MV-4-11 (cell line): ENCODE data around the gene CBLC.

Source experiments
- DNase-seq: peaks from one replicate; lab custom pipeline; 2025; lab: John Stamatoyannopoulos, UW

The CBLC gene, protein sequence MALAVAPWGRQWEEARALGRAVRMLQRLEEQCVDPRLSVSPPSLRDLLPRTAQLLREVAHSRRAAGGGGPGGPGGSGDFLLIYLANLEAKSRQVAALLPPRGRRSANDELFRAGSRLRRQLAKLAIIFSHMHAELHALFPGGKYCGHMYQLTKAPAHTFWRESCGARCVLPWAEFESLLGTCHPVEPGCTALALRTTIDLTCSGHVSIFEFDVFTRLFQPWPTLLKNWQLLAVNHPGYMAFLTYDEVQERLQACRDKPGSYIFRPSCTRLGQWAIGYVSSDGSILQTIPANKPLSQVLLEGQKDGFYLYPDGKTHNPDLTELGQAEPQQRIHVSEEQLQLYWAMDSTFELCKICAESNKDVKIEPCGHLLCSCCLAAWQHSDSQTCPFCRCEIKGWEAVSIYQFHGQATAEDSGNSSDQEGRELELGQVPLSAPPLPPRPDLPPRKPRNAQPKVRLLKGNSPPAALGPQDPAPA

DNA sequence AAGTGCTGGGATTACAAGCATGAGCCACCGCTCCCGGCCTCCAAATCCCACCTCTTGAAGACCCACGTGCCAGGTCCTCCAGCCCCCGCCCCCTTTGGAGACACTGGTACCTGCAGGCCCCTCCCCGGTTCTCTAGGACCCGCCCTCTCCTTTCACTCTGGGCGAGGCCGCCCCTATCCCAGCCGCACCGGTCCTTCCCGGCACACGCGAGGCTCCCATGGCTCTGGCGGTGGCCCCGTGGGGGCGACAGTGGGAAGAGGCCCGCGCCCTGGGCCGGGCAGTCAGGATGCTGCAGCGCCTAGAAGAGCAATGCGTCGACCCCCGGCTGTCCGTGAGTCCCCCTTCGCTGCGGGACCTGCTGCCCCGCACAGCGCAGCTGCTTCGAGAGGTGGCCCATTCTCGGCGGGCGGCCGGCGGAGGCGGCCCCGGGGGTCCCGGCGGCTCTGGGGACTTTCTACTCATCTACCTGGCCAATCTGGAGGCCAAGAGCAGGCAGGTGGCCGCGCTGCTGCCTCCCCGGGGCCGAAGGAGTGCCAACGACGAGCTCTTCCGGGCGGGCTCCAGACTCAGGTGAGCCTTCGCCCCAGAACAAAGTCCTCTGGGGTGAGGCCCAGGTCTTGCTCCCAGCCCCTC, at the start of gene CBLC:
TSS of gene CBLC (plus strand) at position 176 of the 633 bp plus-strand sequence. CDS start at position 218, 42 bp downstream.
- DNase-seq: no peak

DNA sequence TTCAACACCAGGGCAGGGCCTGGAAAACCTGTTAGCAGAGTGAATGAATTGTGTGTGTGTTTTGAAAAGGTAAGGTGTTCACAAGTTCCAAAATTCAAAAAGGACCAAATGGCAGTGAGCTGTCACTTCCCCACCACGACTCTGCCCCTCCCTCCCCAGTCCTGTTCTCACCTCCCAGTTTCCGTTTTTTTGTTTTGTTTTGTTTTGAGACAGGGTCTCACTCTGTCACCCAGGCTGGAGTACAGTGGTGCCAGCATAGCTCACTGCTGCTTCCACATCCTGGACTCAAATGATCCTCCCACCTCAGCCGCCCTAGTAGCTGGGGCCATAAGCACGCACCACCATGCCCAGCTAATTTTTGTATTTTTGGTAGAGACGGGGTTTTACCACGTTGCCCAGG, 49.5 kb upstream of the CBLC start:
- no peak for DNase-seq

DNA sequence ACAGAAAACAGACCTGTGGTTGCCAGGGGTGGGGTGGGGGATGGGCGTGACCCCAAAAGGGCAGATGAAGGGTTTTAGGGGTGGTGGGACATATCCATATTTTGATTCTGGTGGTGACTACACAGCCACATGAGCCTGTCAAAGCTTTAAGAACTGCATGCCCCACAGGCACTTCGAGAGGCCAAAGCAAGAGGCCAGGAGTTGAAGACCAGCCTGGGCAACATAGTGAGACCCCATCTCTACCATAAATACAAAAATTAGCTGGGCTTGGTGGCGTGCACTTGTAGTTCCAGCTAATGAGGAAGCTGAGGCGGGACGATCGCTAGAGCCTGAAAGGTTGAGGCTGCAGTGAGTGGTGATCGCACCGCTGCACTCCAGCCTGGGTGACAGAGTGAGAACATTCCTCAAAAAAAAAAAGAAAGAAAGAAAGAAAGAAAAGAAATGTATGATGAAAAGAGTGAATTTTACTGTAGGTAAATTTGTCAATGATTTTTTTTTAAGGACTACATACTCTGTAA, 48.1 kb upstream of the CBLC start:
- no peak for DNase-seq

DNA sequence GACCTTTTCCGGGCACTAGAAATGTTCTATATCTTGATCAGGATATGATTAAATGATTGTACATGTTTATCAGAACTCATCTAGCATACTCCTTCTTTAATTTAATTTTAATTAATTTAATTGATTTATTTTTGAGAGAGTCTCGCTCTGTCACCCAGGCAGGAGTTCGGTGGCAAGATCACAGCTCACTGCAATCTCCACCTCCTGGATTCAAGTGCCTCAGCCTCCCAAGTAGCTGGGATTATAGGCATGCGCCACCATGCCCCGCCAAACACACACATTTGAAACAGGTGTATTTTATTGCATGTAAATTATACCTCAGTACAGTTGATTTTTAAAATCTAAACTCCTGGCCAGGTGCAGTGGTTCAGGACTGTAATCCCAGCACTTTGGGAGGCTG, 46.6 kb upstream of the CBLC start:
- DNase-seq: no peak

DNA sequence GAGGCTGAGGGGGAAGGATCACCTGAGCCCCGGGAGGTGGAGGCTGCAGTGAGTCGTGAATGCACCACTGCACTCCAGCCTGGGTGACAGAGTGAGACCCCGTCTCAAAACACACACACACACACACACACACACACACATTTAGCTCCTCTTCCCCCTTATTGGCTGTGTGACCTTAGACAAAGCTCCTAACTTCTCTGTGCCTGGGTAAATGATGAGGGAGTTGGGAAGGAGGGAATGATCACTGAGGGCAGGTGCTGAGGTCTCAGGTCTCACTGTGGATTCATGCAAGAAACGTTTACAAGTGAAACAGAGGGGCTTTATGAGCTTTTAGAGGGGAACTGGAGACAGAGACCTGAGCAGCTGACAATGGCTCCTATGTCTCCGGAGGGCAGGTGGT, 46.1 kb upstream of the CBLC start:
- no peak for DNase-seq

DNA sequence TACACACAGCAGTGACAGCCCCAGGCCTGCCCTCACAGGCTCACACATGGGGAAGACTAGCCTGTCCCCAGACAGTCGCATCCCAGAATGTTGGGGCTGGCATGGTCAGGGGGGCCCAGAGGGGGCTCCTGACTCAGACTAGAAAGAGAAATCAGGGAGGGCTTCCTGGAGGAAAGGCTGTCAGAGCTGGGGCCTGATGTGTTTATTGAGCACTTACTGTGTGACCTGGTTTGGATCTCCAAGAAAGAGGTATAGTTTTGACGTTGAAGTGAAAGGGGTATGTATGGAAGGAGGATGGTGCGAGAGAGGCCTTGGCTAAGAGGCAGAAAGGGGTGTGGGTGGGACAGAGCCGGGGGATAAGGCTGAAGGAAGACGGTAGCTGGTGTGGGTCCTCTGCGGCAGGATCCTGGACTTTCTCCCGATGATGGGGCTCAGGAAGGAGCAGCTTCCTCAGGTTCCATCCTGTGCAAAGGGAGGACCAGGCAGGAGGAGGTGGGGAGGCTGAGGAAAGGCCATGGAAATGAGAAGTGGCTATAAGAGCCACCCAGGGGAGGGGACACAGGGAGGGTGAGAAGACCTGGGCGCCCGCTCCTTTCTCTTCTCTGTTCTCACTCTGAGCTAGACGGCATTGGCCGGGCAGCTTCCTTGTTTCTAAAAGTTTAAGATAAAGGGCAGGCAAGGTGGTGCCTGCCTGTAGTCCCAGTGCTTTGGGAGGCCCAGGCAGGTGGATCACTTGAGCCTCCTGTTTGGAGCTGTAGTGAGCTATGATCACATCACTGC, 45.3 kb upstream of the CBLC start:
- peak; percentile 40 for DNase-seq

DNA sequence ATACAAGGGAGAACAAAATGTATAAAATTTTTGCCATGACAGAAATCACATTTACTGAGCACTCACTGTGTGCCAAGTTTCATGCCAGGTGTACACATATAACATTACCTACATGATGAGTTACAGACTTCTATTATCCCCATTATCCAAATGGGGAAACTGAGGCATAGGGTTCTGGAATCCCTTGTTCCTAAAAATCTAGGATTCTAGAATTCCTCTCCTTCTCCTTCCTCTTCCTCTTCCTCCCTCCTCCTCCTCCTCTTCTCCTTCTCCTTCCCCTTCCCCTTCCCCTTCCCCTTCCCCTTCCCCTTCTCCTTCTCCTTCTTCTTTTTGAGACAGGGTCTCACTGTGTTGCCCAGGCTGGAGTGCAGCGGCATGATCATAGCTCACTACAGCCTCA, 43.3 kb upstream of the CBLC start:
- DNase-seq: no peak

DNA sequence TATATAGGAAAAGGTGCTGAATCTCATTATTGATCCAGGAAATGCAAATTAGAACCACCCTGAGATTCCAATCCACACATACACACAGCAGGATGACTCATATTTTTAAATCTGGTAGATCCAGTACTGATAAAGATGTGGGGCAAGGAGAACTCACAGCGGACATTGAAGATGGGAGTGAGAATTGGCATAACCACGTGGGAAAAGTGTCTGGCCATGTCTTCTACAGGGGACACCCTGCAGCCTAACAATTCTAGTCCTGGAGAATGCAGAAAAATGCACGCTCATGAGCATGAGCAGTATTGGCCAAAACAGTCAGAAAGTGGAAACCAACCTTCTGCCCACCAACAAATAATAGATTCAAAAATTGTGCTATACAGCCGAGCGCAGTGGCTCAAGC, 42.7 kb upstream of the CBLC start:
- no peak for DNase-seq

DNA sequence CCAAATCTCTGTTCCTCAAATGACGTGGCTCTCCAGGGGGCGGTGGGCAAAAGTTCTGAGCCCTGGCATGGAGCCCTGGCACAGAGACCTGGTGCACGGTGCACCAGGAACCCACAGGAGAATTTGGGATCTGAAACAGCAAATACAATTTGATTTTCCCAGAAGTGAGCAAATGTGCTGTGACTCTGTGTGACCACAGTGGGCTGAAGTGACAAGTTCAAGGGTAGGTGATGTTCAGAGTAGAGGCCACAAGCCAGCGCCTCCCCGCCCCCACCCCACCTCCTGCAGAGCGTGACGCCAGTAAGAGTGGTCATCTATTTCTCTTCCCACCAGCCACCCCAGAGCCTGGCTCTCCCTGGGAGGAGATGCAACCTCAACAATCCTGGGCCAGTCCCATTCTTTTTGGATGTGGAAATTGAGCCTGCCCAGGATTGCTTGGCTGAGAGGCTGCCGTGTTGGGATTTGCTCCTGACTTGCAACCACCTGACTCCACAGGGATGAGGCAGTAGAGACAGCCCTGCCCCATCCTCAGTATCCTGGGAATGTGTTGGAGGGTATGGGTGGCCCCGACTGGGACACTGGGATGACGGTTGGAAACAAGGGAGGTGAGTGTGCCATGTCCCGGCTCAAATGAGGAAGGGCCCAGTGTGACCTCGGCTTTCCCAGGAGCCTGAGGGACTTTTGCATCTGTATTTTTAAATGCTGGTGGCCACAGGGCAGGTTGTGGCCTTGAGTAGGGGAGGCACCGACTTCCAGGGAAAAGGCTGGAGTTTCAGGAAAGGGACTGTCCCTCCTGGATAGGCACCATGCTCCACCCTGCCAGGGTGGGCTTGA, 40.2 kb upstream of the CBLC start:
- peak; percentile 69 for DNase-seq

DNA sequence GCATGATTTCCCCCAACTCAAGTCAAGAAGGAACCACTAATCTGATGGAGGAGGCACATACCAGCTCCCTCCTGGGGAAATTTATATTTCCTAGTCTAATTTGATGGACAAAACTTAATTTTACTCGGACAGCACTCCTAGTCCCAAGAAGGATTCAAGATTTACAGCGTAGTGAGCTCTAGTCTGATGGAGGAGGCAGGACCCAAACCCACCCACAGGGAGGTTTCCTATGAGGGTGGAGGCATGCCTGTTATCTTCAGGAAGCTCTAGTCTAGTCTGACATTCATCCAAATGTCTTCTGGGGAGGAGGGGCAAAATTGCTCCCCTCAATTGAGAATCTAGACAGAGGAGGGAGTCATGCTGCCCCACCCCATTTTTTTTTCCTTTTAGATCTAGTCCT, 39.6 kb upstream of the CBLC start:
- no peak for DNase-seq

DNA sequence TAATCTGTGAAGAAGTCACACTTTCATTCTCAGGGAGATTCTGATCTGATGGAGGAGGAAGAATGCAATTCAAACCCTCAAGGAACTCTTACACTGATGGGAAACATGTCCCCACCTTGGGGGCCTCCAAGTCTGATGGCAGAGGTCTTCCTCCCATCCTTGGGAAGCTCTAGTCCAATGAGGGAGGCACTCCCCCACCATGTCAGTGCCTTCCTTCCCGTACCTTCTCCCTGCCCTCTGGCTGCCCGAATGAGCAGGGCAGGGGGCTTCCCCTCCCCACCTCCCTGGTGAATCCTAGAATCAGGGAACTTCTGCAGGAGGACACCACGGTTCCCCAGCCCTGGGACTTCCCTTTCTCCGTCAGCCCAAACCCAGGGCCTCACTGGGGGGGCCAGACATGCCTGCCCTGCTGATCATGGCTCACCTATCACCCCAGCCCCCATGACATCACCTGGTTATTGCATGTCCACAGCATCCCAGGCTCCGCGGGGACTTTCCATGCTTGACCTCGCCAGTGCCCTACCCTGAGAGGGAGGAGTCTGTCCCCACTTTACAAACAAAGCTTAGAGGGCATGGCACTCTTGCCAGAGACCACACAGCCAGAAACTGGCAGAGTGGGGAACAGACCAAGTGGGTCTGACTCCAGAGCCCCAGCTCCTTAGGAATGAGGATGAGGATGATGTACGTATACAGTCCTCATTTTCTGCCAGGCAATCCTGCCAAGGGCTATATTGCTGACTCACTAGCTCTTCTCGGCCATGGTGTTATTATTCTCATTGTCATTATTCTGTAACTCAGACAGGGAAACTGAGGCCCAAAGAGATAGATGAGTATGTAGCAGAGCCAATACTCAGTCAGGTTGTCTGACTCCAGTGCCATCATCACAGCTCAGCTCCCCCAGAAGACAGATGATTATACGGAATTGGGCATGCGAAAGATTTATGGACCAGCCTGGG, 38.8 kb upstream of the CBLC start:
- DNase-seq: peak; percentile 17

DNA sequence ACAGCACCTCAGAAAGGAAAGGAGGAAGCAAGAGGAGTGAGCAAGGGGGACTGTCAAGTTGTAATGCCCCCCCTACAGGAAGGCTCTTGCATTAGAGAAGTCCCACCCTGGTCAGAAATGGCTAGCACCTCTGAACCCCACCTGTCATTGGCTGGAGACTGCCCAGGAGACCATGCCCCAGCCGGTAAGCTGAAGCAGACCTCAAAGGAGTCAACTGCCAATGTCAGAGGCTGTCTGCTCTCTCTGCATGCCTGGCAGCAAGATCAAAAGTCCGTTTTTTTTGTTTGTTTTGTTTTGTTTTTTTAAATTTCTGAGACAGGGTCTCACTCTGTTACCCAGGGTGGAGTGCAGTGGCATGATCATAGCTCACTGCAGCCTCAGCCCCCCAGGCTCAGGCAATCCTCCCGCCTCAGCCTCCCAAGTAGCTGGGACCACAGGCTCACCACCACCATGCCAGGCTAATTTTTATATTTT, 37.3 kb upstream of the CBLC start:
- peak; percentile 57 for DNase-seq

DNA sequence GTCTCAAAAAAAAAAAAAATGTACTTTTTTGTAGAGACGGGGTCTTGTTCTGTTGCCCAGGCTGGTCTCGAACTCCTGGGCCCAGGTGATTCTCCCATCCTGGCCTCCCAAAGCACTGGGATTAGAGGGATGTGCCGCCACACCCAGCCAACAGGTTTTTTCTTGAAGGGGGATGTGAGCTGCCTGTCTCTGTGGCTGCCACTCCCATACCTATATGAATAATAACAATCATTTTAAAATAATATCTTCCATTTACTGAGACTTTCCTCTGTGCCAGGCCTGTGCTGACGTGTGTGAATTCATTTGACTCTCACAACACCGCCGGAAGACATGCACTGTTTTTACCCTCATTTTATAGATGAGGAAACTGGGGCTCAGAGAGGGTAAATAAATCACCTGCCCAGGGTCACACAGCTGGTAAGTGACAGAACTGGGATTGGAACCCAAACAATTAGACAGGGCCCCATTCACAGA, 36.4 kb upstream of the CBLC start:
- DNase-seq: no peak

DNA sequence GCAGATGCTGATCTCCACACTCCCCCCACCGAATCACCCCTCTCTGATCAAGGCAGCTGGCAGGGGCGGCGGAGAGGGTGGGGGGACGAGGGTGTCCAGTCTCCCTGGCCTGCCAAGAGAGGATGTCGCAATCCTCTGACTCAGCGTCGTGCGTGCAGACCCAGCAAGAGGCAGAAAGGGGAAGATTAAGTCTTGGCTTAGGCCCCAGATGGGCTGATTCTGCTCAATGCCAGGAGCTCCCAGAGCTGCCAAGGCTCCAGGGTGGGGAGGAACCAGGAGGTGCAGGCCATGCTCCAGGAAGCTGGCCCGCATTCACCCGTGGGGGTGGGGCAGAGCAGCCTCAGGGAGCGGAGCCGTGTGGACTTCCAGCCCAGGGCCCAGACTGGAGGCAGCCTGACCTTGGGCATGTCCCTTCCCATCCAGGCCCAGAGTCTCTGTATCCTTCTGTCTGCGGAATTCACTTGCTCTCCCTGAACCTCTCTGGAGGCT, 35.8 kb upstream of the CBLC start:
- DNase-seq: peak; percentile 100

DNA sequence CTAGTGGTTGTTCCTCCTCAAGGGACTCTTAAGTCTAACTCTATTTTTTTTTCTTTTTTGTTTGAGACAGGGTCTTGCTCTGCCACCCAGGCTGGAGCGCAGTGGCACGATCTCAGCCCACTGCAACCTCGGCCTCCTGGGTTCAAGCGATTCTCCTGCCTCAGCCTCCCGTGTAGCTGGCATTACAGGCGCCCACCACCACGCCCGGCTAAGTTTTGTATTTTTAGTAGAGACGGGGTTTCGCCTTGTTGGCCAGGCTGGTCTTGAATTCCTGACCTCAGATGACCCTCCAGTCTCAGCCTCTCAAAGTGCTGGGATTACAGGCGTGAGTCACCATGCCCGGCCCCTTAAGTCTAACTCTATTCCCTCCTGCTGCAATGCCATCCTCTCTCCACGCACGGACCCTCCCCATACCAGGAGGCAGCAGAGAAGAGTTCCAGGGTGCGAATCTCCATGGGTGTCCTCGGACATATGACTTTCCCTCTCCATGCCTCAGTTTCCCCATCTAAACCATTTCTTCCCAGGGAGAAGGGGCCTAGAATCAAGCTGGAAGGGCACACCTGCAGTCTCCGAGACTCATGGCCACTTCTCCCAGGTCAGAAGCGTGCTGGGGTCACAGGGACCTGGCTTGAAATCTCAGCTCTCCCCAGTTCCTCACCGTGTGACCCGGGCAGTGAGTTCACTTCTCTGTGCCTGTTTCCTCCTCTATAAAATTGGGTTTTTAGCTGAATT, 35.2 kb upstream of the CBLC start:
- DNase-seq: peak; percentile 41

DNA sequence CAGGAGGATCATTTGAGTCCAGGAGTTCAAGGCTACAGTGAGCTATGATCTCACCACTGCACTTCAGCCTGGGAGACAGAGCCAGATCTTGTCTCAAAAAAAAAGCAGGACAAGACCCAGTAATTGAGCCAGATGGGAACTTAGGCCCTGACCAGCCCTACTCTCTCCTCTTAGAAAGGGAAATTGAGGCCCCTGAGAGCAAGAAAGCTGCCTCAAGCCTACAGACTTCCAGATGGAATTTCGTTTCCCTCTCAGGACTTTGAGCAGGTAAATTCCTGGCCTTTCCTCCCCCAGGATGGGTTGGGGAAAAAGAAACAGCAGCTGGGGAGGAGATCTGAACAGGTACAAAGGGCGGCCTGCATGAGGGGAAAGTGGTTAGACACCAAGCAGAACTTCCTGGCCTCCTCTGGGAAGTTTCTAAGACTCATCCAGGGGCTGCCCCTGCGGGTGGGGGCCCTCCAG, 32.8 kb upstream of the CBLC start:
- DNase-seq: no peak

DNA sequence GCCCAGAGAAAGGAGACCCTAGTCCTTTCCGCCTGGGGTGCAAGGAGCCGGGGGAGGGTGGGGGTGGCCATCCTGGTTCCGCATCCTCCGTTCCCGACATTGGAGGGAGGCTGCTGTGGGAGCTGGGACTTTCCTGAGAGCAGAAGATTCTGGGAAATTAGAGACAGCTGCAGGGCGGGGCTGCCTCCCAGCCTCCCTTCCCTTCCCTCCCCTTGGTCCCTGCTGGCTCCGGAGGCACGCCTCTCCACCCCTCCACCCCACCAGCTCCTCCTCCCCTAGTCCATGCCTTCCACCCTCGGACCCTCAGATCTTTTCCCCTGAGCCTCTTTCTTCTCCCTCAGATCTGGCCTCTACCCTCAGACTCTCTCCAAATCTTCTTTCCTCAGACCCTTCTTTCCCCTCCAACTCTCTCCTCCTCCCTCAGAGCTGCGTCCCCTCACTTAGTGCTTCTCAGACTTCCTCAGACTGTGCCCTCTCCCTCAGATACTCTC, 32.3 kb upstream of the CBLC start:
- no peak for DNase-seq

DNA sequence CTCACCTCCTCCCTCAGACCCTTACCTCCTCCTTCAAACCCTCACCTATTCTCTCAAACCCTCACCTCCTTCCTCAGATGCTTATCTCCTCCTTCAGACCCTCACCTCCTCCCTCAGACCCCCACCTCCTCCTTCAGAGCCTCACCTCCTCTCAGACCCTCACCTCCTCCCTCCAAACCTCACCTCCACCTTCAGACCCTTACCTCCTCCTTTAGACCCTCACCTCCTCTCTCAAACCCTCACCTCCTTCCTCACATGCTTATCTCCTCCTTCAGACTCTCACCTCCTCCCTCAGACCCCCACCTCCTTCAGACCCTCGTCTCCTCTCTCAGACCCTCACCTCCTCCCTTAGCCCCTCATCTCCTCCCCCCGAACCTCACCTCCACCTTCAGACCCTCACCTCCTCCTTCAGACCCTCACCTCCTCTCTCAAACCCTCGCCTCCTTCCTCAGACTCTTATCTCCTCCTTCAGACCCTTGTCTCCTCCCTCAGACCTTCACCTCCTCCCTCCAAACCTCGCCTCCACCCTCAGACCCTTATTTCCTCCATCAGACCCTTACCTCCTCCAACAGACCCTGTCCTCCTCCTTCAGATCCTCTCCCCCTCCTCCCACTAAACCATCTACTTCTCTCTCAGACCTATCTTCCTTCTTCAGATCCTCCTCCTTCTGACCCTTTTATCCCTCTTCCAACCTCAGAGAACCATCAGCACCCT, 31.6 kb upstream of the CBLC start:
- no peak for DNase-seq
